Choroid plexus epithelial cell (primary cell): ENCODE measurements around the gene ATP6V0A1.
"Not testable (repeated sequence)": the region's sequence is repeated elsewhere in the genome, so short reads cannot be mapped to it uniquely, and the experiment has no call there.

ENCODE experiments used
- DNase-seq: peaks from one replicate; pipeline ENCODE4 v3.0.0-alpha.2; 2010; ENCODE audit warnings: low read depth
- H3K4me3 ChIP-seq: 2 replicates; pipeline ENCODE4 v1.5.1; 2011; ENCODE audit warnings: low read depth, mild to moderate bottlenecking, control low read depth, low read length, moderate library complexity
- TF ChIP-seq, protein P1 (sequence below): conservative IDR thresholded peaks from 2 replicates; pipeline ENCODE4 v1.5.1; 2011; ENCODE audit warnings: low read depth, mild to moderate bottlenecking, control low read depth, inconsistent platforms, low read length, moderate library complexity

ATP6V0A1 gene

DNA sequence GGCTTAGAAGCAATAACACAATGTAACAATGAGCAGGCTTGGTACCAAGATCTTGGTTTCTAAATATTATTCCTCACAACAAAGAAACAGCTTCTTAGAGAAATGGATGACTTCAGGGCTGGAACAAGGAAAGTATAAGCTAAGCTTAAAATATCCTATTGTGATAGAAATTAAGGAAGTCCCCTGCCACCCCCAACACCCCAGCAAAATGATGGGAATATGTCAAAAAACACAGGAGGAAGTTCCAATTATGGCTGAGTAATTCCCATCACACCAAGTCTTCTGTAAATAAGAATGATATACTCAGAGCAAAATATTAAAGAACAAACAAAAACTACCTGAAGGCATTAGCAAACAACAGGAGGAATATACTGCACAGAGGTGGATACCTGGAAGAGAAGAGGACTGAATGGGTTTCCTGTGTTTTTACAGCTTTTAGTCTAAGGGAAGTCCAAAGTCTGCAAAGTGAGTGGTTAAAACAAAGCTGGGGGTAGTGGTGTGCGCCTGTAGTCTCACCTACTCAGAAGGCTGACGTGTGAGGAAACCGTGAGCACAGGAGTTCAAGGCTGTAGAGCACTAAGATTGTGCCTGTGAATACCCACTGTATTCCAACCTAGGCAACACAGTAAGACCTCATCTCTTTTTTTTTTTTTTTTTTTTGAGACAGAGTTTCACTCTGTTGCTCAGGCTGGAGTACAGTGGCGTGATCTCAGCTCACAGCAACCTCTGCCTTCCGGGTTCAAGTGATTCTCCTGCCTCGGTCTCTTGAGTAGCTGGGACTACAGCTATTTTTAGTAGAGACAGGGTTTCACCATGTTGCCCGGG lies 17.1 kb upstream of the ATP6V0A1 start:
- TF ChIP-seq, protein P1, sequence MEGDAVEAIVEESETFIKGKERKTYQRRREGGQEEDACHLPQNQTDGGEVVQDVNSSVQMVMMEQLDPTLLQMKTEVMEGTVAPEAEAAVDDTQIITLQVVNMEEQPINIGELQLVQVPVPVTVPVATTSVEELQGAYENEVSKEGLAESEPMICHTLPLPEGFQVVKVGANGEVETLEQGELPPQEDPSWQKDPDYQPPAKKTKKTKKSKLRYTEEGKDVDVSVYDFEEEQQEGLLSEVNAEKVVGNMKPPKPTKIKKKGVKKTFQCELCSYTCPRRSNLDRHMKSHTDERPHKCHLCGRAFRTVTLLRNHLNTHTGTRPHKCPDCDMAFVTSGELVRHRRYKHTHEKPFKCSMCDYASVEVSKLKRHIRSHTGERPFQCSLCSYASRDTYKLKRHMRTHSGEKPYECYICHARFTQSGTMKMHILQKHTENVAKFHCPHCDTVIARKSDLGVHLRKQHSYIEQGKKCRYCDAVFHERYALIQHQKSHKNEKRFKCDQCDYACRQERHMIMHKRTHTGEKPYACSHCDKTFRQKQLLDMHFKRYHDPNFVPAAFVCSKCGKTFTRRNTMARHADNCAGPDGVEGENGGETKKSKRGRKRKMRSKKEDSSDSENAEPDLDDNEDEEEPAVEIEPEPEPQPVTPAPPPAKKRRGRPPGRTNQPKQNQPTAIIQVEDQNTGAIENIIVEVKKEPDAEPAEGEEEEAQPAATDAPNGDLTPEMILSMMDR = no peak
- no peak overlapping the region for H3K4me3 ChIP-seq
- no peak for DNase-seq

DNA sequence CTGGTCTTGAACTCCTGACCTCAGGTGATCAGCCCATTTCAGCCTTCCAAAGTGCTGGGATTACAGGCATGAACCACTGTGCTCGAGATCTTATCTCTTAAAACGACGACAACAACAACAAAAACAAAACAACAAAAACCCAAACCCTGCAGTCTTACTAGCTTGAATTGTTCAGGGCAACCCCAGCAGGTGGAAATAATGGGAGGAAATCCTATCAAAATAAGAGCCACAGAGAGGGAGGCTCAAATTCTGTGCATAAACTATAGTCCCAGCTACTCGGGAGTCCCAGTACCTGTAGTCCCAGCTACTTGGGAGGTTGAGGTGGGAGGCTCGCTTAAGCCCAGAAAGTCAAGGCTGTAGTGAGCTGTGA lies 16.5 kb upstream of the ATP6V0A1 start:
- H3K4me3 ChIP-seq = no peak overlapping the region
- no peak for DNase-seq
- TF ChIP-seq, protein P1 = no peak

DNA sequence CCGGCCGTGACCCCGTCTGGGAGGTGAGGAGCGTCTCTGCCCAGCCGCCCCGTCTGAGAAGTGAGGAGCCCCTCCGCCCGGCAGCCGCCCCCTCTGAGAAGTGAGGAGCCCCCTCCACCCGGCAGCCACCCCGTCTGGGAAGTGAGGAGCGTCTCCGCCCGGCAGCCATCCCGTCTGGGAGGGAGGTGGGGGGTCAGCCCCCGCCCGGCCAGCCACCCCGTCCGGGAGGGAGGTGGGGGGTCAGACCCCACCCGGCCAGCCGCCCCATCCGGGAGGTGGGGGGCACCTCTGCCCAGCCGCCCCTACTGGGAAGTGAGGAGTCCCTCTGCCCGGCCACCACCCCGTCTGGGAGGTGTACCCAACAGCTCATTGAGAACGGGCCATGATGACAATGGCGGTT lies 9.5 kb upstream of the ATP6V0A1 start:
- not testable (repeated sequence) for DNase-seq, H3K4me3 ChIP-seq

DNA sequence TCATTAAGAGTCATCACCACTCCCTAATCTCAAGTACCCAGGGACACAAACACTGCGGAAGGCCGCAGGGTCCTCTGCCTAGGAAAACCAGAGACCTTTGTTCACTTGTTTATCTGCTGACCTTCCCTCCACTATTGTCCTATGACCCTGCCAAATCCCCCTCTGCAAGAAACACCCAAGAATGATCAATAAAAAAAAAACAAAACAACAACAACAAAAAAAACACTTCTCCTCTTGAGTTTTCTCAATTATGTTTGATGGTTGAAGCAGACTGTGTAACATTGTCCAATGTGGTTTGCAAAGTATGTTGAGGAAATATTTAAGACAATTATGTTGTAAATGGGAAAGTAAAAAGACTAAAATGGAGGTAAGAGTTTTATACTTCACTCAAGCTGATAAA lies 8.8 kb upstream of the ATP6V0A1 start:
- not testable (repeated sequence) for H3K4me3 ChIP-seq, DNase-seq

DNA sequence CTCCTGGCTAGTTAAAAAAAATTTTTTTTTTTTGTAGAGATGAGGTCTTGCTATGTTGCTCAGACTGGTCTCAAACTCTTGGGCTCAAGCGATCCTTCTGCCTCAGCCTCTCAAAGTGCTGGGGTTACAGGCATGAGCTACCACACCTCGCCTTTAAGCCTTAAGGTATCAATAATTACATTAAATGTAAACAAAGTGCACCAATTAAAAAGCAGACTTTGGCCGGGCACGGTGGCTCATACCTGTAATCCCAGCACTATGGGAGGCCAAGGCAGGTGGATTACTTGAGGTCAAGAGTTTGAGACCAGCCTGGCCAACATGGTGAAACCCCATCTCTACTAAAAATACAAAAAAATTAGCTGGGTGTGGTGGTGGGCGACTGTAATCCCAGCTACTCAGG lies 7.4 kb upstream of the ATP6V0A1 start:
- DNase-seq, H3K4me3 ChIP-seq: not testable (repeated sequence)

DNA sequence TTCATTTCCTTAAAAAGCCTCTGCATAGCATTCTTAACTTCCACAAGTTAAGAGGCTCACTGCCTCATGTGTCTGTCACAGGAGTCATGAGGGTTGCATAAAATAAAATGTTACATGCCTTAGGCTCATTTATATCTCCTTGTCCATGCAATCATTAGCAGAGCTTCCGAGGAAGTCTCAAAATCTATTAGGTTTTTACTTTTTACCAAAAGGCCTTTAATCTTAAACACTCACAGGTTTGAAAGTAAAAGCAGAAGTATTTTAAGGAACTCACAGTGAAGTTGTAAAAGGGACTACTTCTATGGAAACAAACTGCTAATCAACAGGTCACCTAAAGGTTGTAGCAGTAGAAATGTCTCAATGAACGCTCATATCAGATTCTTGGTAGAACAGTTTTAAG lies 5.2 kb upstream of the ATP6V0A1 start:
- TF ChIP-seq, protein P1 = no peak
- no peak overlapping the region for H3K4me3 ChIP-seq
- no peak for DNase-seq

DNA sequence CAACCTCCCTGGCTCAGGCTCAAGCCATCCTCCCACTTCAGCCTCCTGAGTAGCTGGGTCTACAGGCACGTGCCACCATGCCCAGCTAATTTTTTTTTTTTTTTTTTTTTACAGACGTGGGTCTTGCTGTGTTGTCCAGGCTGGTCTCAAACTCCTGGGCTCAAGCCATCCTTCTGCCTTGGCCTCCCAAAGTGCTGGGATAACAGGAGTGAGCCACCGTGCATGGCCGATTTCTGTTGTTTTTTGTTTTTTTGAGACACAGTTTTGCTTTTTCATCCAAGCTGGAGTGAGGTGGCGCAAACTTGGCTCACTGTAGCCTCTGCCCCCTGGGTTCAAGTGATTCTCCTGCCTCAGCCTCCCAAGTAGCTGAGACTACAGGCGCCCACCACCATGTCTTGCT lies 3.7 kb upstream of the ATP6V0A1 start:
- not testable (repeated sequence) for H3K4me3 ChIP-seq, DNase-seq

DNA sequence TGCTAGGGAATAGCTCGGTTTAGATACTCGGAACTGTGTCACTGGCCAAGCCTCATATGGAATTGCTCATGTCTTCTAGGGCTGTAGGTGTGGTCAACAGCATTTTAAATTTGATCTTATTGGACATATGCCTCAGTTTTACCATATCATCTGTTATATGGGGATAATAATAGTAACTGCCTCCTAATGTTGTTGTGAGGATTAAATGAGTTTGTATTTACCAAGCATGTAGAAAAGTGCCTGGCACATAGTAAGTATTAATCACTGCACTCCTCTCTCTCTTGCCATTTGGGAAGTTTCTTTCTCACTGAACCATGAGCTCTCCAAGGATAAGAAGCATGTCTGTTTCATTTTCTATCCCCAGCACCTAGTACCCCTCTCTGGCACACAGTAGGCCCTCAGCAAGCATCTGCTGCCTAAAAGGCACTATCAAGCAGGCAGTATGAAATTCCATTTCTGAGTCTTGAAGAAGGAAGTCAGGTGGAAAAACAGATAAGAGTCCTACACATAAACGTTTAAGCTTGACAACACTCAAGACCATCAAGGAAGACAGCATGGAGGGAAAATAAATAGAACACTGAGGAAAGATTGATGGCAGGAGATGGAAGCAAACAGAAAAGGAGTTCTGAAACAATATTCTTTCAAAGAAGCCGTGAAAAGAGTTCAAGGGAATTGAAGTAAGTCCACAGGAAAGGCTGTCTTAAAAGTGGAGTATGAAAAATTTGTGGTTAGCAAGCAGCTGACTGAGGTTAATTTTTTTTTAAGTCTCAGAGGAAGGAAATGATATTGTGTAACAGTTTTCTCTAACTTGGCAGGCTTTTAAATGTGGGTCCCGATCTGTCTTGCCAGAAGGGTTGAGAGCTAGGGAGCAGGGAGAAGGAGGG lies 2.2 kb upstream of the ATP6V0A1 start:
- DNase-seq = peak; percentile 90
- TF ChIP-seq, protein P1 = no peak
- no peak overlapping the region for H3K4me3 ChIP-seq
